Measurements from ENCODE around the gene HACL1.
"Not testable (repeated sequence)": the region's sequence is repeated elsewhere in the genome, so short reads cannot be mapped to it uniquely, and the experiment has no call there.

HACL1 gene

DNA sequence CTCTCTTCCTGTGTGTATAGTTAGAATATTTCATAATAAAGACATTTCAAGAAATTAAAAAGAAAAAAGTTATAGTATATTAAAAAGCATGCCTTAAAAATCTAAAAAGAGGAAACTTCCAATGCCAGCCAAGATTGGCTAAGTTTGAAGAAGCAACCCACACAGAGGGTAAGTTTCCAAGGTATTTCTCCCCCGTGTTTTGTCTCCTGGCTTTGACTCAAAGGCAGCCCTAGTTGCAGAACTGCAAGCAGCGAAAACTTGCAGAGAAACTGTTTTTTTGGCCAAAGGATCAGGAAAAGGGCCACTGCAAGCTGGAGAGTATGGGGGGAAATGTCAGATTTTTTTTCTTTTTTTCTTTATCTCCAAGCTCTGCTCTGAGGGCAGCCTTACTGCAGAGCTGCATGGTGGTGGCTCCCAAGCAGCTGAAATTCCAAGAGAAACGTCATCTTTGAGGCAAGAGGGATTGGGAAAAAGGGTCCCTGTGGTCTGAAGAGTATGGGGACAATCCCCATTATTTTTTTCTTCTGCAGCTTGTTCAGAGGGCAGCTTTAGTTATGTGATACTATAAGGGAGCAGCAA is 23.0 kb downstream of the HACL1 start:
- FAIRE-seq = no peak

DNA sequence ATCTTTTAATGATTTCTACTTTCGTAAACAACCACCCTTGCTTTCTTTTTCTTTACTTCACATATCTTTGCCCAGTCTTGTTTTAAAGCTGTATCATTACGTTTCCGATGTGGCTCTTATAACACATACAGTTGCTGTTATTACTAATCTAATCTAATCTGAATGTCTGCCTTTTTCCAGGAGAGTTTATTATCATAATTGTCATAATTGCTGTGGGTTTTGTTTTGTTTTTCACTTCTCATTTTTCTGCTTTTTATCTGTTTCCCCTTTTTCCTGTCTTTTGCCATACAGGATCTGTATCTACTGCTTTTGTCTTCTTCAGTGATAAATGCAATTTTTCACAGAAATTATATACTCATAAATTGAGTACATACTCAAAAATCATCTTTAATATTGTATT is 24.9 kb downstream of the HACL1 start:
- FAIRE-seq = no peak

DNA sequence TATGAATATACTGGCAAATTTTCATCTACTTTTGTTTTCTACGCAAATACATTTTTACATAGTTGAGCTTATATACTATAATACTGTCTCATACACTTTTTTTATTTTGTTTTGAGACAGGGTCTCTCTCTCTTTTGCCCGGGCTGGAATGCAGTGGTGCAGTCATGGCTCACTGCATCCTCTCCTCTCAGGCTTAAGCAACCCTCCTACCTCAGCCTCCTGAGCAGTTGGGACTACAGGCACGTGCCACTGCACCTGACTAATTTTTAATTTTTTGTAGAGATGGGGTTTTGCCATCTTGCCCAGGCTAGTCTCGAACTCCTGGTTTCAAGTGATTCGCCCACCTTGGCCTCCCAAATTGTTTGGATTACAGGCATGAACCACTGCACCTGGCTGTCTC is 25.9 kb downstream of the HACL1 start:
- FAIRE-seq = no peak

DNA sequence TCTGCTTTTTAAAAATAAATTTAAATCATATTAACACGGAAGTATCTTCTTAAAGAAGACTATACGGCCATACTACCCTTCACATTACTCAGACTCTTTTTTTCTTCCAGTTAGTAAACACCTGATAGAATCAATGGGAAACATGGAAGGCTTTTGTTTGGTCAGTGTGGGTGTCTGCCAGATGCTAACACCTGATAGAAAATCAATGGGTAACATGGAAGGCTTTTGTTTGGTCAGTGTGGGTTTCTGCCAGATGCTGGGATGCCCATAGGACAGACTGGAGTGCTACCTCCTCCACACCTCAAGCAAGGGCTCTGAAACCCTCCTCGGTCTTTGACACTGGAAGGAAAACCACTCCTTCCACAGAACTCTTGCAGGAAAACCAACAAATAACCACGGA is 29.2 kb downstream of the HACL1 start:
- FAIRE-seq = no peak

DNA sequence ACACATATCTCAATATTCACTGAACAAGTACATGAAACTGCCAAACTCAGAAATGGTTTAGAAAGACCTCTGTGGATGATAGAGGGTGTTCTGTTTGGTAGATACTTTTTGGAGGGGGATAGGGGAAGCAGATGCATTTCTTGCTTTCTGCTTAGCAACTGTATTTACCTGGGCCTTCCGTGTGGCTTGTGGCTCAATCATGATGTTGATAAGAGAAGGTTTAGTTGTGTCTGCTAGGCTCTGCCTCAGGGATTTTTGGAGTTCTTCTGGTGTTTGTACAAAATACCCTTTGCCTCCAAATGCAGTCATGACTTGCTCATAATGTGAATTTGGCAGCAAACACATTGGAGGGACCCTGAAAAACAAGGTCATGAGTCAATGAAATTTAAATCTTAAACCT is 38.2 kb downstream of the HACL1 start:
- no peak for FAIRE-seq

DNA sequence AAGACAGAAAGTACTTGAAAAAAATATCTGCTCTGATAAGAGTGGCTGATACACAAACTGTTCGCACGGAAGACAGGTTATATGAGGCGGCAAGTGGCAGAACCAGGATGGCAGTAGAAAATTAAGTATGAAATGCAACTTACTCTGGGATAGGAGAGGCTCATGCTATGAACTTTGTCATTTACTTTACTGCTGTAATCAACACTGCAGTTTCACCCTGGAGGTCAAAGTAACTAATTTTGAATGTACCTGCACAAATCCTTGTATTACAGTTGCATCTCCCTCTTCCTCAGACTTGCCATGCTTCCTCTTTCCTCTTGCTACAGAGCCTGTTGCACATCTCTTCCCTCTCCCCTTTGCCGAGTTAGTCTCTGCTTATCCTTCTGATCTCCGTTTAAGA is 38.8 kb downstream of the HACL1 start:
- FAIRE-seq = no peak

DNA sequence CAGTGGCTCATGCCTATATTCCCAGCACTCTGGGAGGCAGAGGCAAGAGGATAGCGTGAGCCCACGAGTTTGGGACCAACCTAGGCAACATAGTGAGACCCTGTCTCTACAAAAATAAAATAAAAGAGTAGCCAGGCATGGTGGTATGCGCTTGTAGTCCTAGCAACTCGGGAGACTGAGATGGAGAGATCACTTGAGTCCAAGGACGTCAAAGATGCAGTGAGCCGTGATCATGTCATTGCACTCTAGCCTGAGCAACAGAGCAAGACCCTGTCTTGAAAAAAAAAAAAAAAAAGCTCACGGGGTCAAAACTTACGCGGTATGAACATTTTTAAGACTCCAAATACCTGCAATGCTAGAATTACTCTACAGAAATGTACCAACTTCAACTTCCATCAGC is 42.8 kb downstream of the HACL1 start:
- no peak for FAIRE-seq

DNA sequence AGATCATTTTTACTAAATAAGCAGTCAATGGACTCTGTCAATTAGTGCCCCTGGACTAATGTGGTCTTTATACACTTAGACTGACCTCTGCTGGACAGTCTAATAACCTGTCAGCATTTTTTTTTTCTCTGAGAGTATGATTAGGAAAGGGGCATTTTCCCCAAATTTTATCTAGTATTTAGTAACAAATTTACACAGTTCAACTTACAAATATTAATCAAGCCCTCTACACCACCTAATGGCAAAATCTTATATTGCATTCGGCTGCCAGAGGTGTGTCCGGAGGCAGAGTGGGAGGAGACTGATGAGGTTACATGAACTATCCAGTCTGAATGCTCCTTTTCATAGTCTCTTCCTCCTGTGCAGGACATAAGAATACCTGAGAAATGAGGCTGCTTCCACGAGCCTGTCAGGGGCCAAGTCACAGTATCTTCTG is 43.8 kb downstream of the HACL1 start:
- peak; percentile 94 for FAIRE-seq

DNA sequence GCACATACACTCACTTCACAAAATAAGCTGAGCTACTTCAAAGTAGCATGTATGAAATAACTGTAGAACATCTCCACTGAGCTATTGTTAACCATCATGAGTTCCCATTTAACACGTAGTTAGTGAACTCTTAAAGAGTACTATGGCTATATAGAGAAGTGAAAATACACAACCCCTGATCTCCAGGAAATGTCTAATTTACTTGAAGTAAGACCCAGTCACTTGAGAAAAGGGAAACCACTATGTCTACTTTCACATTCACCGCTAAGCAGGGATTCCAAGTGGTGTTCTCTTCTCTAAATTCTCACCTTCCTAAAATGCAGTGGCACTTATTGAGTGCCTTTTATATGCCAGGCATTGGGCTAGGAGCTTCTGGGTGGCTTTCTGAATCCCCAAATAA is 44.9 kb downstream of the HACL1 start:
- FAIRE-seq = no peak

DNA sequence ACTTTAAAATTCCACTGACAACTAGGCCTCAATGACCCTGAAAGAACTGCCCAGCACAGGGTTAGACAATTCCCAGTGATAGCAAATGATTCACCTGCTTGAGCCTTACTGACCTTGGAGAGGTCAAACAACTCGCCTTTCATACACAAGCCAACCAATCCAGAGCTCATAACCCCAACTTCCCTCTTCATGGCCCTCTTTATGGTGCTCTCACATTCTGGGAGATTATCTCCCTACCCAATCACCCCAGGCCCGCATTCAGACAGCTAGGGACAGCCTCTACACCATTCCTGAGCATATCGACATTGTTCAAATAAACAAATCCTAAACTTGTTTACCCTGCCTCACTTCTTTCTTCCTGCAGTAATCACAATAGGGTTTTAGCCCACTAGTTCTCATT is 47.6 kb downstream of the HACL1 start:
- no peak for FAIRE-seq

DNA sequence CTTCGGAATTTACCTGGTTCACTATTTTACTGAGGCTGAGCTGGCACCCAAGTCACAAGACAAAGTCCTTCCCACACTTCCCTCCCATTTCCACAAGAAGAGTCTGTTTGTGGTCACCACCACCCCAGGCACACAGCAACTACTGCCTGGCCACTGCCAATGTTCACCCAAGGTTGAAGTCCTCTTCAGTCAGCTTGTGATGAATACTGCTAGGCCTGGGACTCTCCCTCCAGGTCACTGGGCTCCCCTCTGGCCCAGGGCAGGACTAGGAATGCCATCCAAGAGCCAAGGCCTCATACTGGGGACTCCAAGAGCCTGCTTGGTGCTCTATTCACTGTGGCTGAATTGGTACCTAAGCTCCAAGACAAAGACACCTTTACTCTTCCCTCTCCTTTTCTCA is 49.5 kb downstream of the HACL1 start:
- FAIRE-seq = no peak

DNA sequence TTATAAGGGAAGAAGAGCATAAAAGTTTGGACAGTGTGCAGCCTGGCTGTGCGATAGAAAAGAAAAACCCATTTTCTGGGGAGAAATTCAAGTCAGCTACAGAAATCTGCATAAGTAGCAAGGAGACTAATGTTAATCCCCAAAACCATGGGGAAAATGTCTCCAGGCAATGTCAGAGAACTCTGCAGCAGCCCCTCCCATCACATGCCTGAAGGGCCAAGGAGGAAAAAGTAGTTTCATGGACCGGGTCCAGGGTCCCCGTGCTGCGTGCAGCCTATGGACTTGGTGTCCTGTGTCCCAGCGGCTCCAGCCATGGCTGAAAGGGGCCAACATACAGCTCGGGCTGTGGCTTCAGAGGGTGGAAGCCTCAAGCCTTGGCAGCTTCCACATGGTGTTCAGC is 51.5 kb downstream of the HACL1 start:
- no peak for FAIRE-seq

DNA sequence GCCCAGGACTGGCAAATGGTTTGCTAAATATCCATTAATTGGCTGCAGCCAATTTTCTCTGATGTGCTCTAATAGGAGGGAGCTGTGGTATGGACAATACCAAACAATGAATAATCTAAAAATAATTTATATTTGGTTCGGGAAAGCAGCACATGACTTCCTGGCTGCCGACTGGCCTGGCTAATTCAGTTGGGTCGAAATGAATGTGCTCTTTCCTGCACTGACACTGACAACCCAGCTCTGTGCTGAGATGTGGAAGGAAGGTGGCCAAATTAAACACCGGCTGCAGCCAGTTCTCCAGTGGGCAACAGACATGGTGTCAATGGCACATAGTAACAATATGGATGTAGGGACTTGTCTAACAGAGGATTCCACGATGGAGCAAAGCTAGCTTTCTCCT is 58.8 kb downstream of the HACL1 start:
- no peak for FAIRE-seq

DNA sequence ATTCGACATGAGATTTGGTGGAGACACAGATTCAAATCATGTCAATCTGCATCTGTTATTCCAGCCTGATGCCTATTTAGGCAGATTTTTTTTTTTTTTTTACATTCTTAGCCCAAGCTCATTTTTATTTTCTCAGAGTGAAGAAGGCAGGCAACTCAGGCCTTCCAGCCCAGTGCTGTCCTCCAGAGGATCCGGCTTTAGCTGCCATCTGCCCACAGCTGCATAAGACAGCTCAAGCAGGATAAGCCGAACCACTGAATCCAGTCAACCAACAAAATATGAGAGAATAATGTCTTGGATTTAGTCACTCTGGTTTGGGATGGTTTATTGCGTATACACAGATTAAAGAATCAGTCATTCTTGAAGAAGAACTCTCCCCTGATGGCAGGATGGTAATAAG is 60.0 kb downstream of the HACL1 start:
- FAIRE-seq = no peak

DNA sequence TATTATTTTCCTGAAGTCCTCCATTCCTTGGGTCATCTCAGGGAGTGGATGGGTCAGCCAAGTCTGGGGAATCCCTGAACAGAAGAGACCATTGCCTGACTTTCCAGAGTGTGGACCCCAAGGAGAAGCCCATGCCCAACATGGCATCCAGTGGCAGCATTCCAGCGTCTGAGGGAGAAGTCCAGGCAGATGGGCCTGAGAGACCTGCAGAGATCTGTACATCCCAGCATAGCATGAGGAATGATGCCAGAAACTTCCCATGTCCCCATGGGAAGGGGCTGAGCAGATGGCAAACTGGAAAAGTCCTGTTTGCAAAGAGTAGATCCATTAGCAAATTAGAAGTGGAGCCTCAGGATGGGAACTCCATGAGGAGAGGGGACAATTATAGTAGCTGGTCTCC is 62.3 kb downstream of the HACL1 start:
- FAIRE-seq = no peak

DNA sequence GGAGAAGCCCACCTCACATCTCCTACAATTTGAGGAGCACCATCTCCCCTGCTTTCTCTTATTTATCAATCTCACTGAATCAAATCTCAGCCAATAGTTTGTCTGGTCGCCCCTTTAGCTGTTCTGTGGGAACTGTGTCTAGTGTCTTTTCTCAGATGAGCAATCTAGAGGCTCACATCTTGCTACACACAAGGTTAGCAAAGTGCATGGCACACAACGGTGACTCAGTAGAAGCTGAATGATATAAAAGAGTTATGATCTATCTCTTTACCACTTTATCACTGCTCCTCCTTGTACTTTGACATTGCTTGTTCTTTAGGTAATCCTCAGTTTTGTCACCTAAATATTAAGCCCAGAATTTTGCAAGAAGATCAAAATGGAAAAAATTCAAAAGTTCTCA is 63.0 kb downstream of the HACL1 start:
- no peak for FAIRE-seq

DNA sequence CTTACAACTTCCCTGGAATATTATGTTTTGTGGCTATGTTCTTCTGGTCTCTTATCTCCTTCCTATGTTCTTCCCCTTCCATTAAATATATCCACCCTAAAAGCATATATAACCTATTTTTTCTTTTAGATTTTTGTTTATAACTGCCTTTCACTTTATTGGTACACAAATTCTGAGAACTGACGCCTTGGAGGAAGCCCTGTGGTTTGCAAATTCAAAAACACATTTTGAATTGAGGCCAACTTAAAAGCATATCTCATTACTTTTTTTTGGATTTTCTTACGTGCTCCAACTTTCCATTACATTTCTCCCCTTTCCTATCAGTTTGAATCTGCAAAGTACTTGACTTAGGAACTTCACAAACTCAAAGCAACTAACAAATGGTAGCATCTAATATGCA is 64.5 kb downstream of the HACL1 start:
- FAIRE-seq = no peak

DNA sequence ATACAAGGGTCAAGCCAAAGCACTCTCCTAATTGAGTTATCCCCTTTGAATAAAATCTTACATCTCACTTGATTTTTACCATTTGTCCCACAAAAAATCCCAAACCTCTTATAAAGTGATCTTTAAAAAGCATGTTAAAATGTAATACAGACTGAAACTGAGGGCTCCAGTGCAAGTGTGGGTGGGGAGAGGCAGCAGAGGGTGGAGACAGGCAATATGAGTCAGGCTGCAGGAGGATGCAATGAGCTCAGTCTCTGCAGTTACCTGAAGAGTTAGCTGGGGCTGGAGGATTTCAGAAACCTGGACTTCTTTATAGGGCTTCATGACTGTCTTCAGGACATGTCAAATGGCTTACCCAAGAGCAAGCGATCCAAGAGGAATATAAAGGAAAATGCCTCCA is 65.6 kb downstream of the HACL1 start:
- no peak for FAIRE-seq

DNA sequence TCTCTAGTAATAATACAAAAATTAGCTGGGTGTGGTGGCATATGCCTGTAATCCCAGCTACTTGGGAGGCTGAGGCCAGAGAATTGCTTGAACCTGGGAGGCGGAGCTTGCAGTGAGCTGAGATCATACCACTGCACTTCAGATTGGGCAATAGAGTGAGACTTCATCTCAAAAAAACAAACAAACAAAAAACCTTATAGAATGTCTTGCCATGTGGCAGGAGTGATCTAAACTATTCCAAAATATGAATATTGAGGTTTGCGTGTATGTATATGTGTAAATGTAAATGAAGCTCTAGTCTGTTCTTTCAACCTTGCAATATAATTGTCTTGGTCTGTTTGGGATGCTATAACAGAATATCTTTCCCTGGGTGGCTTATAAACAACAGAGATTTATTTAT is 68.8 kb downstream of the HACL1 start:
- FAIRE-seq = not testable (repeated sequence)

DNA sequence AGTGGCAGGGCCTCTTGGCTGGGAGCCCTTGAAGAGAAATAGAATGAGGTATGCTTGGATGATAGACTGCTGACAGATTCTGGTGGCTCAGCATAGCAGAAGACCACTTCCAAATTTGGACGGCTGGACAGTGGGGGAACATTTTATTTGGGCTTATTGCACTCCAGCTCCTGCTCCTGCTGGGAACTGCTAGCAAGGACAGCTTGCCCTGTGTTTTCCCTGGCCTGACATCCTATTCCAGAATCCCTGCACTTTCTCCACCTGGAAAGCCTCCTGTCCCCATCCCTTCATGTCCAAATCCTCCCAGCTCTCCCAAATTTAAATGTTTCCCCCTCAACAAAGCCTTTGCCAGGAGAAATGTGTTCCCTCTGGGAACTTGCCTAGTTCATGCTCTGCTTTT is 70.0 kb downstream of the HACL1 start:
- FAIRE-seq = no peak

DNA sequence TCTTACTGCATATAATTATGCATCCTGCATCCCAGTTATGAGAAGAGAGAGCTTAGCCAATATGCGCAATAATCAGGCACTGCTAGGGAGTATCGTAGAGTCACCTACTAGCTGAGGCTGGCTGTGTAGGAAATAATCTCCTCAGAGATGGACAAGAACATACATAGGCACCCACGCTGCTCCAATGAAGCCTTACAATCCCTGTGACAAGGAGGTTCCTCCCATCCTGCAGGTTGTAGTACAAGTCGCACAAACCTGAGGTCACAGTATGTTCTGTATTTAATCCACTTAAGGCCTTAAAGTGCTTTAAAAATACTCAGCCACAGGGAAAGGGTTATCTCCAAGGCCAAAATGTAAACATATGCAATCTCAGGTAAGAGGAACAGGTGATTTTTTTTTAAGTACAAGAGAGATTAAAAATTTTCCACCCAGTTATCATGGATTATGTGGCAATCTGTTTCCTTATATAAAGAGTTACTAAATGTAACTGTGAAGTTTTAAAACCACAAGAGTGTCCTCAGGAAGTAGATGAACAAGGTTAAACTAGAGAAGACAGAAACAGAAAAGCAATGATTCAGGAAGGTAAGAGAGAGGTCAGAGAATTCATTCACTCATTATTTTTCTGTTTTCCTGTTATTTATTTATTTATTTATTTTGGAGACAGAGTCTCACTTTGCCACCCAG is 72.4 kb downstream of the HACL1 start:
- FAIRE-seq = no peak

DNA sequence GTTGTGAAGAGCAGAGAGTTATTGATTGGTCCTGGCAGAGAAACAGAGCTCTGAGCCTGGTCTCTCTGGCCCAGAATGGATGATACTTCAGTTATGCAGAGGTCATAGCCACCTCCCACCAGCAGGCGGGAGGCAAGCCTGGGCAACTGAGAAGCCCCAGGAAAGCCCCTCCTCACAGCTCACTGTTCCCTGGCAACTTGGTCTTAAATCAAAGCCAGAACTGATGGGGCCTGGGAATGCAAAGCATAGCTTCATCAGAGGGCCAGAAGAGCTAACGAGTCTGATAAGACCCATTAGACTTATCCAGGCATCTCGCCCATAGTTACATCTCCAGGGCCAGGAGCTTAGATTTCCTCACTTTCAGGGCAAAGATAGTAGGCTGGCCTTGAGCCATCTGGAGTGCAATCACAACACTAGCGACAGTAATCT is 74.3 kb downstream of the HACL1 start:
- no peak for FAIRE-seq

DNA sequence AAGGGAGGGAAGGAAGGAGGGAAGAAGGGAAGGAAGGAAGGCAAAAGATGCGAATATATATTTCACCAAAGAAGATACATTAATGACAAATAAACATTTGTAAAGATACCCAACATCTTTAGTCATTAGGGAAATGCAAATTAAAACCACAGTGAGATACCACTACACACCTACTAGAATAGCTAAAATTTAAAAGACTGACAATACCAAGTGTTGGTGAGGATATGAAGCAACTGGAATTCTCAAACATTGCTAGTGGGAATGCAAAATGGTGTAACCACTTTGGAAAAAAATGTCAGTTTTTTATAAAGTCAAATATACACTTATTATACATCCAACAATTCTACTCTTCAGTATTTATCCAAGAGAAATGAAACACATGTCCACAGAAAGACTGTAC is 75.6 kb downstream of the HACL1 start:
- FAIRE-seq = no peak

DNA sequence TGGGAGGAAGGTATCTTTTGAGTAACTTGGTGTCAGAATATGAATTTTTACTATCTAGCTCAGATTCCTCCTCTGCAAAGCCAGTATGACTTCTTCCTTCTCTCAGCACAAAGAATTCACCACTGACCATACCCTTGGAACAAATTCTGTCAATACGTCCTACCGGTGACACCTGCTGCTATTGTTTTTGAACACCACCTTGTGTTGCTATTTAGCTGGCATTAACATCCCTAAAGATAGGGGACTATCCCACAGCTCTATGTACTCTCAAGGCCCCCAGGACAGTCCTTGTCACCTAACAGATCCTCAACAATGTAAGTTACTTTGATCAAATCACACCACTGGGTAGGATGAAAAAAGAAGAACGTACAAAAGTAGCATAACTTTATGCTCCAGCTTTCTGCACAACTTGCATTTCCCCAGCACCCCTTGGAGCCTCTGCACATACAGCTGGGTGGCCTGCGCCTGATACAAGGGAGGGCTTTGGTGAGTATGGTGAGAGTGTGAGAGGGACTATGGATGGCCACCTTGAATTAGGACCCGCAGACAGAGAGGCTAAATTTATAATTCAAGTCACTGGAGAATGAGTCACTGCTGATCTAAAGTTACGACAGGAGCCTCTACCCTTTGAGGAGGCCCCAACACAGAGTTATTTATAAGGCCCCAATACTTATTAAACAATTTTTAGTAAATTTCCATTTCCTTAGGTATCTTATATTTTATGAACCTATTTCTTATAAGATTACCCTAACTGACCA is 77.5 kb downstream of the HACL1 start:
- no peak for FAIRE-seq

DNA sequence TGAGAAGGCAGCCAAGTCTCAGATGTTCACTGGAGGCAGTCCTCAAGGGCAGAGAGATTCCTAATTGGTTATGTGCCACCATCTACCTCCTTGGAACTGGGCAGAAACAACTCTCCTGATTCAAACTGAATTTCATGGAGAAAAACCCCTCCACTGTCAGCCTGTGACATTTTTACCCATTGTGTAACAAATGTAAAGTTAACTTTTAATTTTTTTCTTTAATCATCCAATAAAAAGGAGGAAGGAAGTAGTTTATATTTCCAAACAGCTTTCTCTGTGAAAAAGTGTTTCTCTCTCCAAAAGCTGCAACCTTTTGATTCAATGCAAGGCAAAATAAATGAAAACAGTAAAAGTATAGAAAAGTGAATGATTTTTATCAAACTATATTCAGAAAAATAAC is 79.4 kb downstream of the HACL1 start:
- no peak for FAIRE-seq

Measured in G401.6 (cell line).